Measurements from ENCODE around the gene GINS1.

- TF ChIP-seq EP300 (IDR thresholded peaks at IDR 0.05) (no peak), POLR2AphosphoS5 (IDR thresholded peaks at IDR 0.05) (no peak), CTCF (IDR thresholded peaks at IDR 0.05) (no peak)
Measured at GRCh38 chr20:25457886-25458680, 50.6 kb downstream of the GINS1 start.
